ENCODE data around the gene SNRPD2.
"Not testable (repeated sequence)": the region's sequence is repeated elsewhere in the genome, so short reads cannot be mapped to it uniquely, and the experiment has no call there.

The SNRPD2 gene

GRCh38 chr19:45691516-45692186 is at the start of gene SNRPD2:
SNRPD2 (minus strand) TSS chr19:45691953; CDS start chr19:45691888, 65 bp downstream.
- DNase-seq: no peak
- Mint-ChIP-seq H3K9me3 (no peaks in the 10 kb centered on the region), H3K27me3 (no peaks in the 10 kb centered on the region), H3K4me1 (ENCODE audit: low read depth) (peaks cover 32% of the 10 kb centered on the region), H3K4me3 (peak within 1 kb of the TSS; percentile 90), H3K27ac (peak within 1 kb of the TSS; percentile 100), H3K36me3 (ENCODE audit: low read depth) (peaks cover 80% of the 10 kb centered on the region)

- Mint-ChIP-seq H3K27me3 (peaks cover 5% of the 10 kb centered on the region), H3K4me3 (no peak overlapping the region), H3K27ac (no peak overlapping the region), H3K4me1 (ENCODE audit: low read depth) (no peaks in the 10 kb centered on the region), H3K36me3 (ENCODE audit: low read depth) (no peaks in the 10 kb centered on the region), H3K9me3 (no peaks in the 10 kb centered on the region)
- DNase-seq: no peak
These were observed 48.0 kb upstream of the SNRPD2 start for GRCh38 chr19:45739498-45740439.

GRCh38 chr19:45733160-45733810 is 41.5 kb upstream of the SNRPD2 start, which contains the start of gene MEIOSIN:
MEIOSIN (plus strand) TSS chr19:45733439; CDS start chr19:45735377, 1,938 bp downstream.
- Mint-ChIP-seq H3K27ac (no peak within 1 kb of the TSS), H3K4me3 (no peak within 1 kb of the TSS), H3K27me3 (no peaks in the 10 kb centered on the region), H3K4me1 (ENCODE audit: low read depth) (peaks cover 18% of the 10 kb centered on the region), H3K36me3 (ENCODE audit: low read depth) (peaks cover 10% of the 10 kb centered on the region), H3K9me3 (no peaks in the 10 kb centered on the region)
- DNase-seq: no peak

- Mint-ChIP-seq H3K9me3 (no peaks in the 10 kb centered on the region), H3K4me1 (ENCODE audit: low read depth) (peaks cover 36% of the 10 kb centered on the region), H3K36me3 (ENCODE audit: low read depth) (peaks cover 24% of the 10 kb centered on the region), H3K27me3 (no peaks in the 10 kb centered on the region), H3K27ac (peak within 1 kb of the TSS; percentile 90), H3K4me3 (peak within 1 kb of the TSS; percentile 93)
- peak; percentile 93 for DNase-seq
These were observed 38.9 kb upstream of the SNRPD2 start, which contains the start of gene FBXO46 for GRCh38 chr19:45730368-45731288. FBXO46 (minus strand) TSS chr19:45730896; CDS start chr19:45713495, 17,401 bp downstream.

- peak; percentile 45 for DNase-seq
- Mint-ChIP-seq H3K4me1 (ENCODE audit: low read depth) (peaks cover 36% of the 10 kb centered on the region), H3K27ac (peak overlapping the region; percentile 90), H3K9me3 (no peaks in the 10 kb centered on the region), H3K4me3 (peak overlapping the region; percentile 93), H3K27me3 (no peaks in the 10 kb centered on the region), H3K36me3 (ENCODE audit: low read depth) (peaks cover 28% of the 10 kb centered on the region)
These were observed 38.1 kb upstream of the SNRPD2 start for GRCh38 chr19:45729800-45730290.

- H3K4me3 Mint-ChIP-seq, H3K27me3 Mint-ChIP-seq, DNase-seq, H3K9me3 Mint-ChIP-seq, H3K27ac Mint-ChIP-seq: not testable (repeated sequence)
- peaks cover 35% of the 10 kb centered on the region for H3K36me3 Mint-ChIP-seq (ENCODE audit: low read depth)
- peaks cover 43% of the 10 kb centered on the region for H3K4me1 Mint-ChIP-seq (ENCODE audit: low read depth)
These were observed 36.9 kb upstream of the SNRPD2 start for GRCh38 chr19:45728683-45729082.

- Mint-ChIP-seq H3K27ac (peak overlapping the region; percentile 61), H3K36me3 (ENCODE audit: low read depth) (peaks cover 63% of the 10 kb centered on the region), H3K4me1 (ENCODE audit: low read depth) (peaks cover 50% of the 10 kb centered on the region)
- not testable (repeated sequence) for H3K27me3 Mint-ChIP-seq, H3K4me3 Mint-ChIP-seq, H3K9me3 Mint-ChIP-seq, DNase-seq
These were observed 28.3 kb upstream of the SNRPD2 start for GRCh38 chr19:45720065-45720464.

- no peaks in the 10 kb centered on the region for H3K27me3 Mint-ChIP-seq
- peaks cover 51% of the 10 kb centered on the region for H3K4me1 Mint-ChIP-seq (ENCODE audit: low read depth)
- H3K27ac Mint-ChIP-seq: peak overlapping the region; percentile 99
- H3K36me3 Mint-ChIP-seq (ENCODE audit: low read depth): peaks cover 57% of the 10 kb centered on the region
- no peak for DNase-seq
- H3K9me3 Mint-ChIP-seq: no peaks in the 10 kb centered on the region
- peak overlapping the region; percentile 93 for H3K4me3 Mint-ChIP-seq
These were observed 26.4 kb upstream of the SNRPD2 start for GRCh38 chr19:45717983-45718650.

- peak; percentile 96 for DNase-seq
- no peaks in the 10 kb centered on the region for H3K27me3 Mint-ChIP-seq
- peak overlapping the region; percentile 93 for H3K4me3 Mint-ChIP-seq
- H3K27ac Mint-ChIP-seq: peak overlapping the region; percentile 99
- H3K36me3 Mint-ChIP-seq (ENCODE audit: low read depth): peaks cover 52% of the 10 kb centered on the region
- no peaks in the 10 kb centered on the region for H3K9me3 Mint-ChIP-seq
- H3K4me1 Mint-ChIP-seq (ENCODE audit: low read depth): peaks cover 50% of the 10 kb centered on the region
These were observed 25.6 kb upstream of the SNRPD2 start for GRCh38 chr19:45717131-45717982.

- Mint-ChIP-seq H3K4me3 (peak overlapping the region; percentile 93), H3K4me1 (ENCODE audit: low read depth) (peaks cover 49% of the 10 kb centered on the region), H3K36me3 (ENCODE audit: low read depth) (peaks cover 50% of the 10 kb centered on the region), H3K27ac (peak overlapping the region; percentile 99), H3K27me3 (no peaks in the 10 kb centered on the region), H3K9me3 (no peaks in the 10 kb centered on the region)
- DNase-seq: no peak
These were observed 24.8 kb upstream of the SNRPD2 start for GRCh38 chr19:45716359-45717130.

- H3K36me3 Mint-ChIP-seq (ENCODE audit: low read depth): peaks cover 53% of the 10 kb centered on the region
- peak overlapping the region; percentile 48 for H3K27ac Mint-ChIP-seq
- DNase-seq: no peak
- H3K4me3 Mint-ChIP-seq: no peak overlapping the region
- no peaks in the 10 kb centered on the region for H3K9me3 Mint-ChIP-seq
- H3K27me3 Mint-ChIP-seq: no peaks in the 10 kb centered on the region
- peaks cover 53% of the 10 kb centered on the region for H3K4me1 Mint-ChIP-seq (ENCODE audit: low read depth)
These were observed 23.4 kb upstream of the SNRPD2 start for GRCh38 chr19:45715139-45715538.

GRCh38 chr19:45713141-45713540 is 21.4 kb upstream of the SNRPD2 start:
- Mint-ChIP-seq H3K4me1 (ENCODE audit: low read depth) (peaks cover 44% of the 10 kb centered on the region), H3K27ac (no peak overlapping the region), H3K4me3 (no peak overlapping the region), H3K36me3 (ENCODE audit: low read depth) (peaks cover 49% of the 10 kb centered on the region), H3K9me3 (no peaks in the 10 kb centered on the region), H3K27me3 (no peaks in the 10 kb centered on the region)
- no peak for DNase-seq
